Measurements from ENCODE around the gene OPRL1. TPM values are rescaled to one million over a fixed set of nuclear protein-coding genes. Genes with fewer than 3 reads are reported as not detected.

OPRL1 gene
- total RNA-seq, 1 donor from 2014 or later: 1.1 TPM

DNA sequence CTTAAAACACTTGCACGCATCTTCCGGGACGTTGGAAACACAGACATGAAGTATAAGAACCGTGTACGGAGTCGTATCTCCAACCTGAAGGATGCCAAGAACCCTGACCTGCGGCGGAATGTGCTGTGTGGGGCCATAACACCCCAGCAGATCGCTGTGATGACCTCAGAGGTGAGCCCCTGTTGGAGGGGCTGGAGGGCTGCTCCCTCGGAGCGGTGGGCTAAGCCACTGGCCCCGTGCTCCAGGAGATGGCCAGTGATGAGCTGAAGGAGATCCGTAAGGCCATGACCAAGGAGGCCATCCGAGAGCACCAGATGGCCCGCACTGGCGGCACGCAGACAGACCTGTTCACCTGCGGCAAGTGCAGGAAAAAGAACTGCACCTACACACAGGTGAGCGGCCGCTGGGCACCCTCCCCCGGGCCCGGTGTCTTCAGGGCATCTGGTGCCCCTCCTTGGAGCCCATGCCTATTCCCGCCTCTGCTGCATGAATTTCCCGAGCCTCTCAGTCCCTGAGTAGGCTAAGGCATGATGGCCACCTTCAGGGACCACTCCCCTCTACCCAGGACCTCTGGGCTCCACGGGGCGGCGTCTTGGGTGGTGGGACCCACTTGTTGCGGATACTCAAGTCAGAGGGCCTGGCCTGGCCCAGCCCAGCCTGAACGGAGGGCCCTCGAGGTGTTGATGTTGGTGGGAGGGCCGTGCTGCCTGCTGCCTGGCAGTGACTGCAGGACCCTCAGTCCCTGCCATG lies 9.5 kb upstream of the OPRL1 start:
- DNase-seq (ENCODE audit: low read depth): no peak

DNA sequence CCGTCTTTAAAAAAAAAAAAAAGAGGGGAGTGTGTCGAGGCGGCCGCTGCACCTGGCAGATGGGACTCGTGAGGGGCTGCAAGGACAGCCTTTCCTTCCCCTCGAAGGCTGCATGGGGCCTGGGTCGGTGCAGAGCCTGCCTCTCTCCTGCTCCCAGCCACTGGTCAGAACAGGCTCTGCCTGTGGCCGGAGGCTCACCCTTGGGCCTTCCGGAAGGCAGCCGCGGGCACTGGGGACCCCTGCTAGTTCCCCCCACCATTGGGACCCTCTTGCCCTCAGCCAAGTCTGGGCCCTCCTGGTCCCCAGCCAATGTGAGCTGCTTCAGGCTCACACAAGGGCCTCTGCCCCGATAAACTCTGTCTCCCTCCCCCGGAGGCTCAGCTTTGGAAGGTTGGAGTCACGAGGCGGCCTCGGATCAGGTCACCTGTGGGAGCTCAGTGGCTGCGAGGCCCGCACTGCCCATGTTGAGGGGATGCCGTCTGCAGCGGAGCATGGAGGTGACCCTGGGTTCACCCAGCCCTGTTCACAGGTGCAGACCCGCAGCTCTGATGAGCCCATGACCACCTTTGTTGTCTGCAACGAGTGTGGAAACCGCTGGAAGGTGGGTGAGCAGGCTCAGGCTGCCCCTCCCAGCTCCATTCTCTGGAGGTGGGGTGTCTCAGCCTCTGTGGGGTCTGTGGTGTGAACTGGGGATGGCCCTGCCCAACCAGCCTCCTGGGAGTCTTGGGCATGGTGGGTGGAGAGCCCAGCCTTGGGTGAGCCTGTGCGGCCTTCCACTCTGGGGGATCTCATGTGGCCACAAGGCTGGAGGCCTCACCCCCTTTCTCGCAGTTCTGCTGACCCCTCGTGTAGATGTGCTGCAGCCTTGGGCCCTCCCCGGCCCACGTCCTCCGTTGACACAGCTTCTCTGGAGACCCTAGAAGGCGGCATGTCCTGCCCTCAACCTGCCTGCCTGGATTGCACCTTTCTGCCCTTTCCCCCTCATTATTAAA lies 8.2 kb upstream of the OPRL1 start:
- no peak for DNase-seq (ENCODE audit: low read depth)

DNA sequence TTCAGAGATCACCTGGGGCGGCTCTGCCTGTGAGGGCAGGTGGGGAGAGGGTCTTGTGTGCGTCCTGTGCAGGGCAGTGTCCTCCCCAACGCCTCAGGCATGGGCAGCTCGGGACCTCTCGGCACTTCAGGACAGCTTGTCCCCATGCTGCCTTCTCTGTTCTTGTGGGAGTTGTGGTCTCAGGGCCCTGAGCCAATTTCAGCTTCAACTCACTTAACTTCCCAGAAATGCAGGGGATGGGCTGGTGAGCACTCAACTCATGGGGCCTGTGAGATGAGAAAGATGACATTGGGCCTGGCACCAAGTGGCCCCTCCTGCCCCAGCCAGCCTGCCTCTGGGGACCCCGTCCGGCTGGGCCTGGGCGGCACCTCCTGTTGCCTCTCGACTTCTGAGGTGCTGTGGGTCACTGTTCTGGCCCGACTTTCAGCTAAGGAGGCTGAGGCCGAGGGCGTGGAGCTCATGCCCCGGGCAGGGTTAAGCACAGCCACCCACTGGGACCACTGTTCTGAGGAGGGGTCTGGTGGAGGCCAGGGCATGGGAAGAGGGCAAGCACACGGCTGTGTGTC lies 7.3 kb upstream of the OPRL1 start:
- no peak for DNase-seq (ENCODE audit: low read depth)

DNA sequence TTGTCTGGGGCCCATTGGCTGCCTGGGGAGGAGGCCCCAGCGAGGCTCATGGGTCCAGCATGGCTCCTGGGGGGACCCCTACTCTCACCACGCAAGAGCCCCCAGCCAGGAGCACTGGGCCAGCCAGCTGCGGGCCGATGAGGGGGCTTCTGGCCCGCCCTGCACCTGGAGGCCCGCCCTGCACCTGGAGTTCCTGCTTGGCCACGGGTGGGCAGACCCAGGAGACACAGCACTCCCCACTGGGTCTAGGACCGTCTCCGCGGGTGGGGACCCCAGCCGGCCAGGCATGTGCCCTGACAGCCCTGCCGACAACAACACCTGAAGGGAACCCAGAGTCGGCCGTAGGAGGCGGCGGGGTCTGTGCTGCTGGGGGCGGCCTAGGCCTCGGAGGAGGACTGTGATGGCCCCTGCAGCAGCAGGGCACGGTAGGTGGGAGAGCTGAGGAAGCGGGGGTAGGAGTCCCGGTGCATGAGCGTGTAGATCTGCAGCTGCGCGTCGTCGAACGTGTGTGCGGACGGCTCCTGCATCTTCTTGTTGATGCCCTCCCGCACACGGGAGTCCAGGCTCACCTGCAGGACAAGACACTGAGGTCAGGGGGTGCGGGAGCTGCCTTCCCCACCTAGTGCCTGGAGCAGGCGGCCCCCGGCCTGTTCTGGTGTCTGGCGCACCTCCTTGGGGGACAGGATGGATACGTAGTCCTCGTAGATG lies 6.3 kb upstream of the OPRL1 start:
- DNase-seq (ENCODE audit: low read depth): no peak

DNA sequence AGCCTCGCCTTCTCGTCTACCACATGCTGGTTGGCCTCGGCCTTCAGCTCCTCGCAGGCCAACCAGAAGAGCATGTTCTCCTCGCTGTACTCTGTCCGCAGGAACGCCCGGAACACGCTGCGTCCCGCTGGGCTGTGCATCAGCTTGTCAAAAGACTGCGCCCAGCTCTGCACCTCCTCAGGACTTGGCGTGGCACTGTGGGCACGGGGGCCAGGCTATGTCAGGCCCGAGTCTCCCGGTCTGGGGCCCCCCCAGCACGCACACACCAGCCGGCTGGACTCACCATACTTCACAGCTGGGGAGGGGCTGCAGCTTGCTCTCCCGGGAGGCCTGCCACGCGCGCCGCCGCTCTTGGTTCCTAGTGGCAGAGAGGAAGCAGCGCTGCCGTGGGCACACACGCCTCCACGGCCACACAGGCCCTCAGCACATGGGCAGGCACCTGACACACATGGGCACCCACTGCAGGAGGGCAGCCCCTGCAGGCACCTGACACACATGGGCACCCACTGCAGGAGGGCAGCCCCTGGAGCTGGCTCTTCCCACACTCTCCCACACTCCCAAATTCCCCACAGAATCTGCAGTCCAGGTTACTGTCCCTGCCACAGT lies 5.6 kb upstream of the OPRL1 start:
- DNase-seq (ENCODE audit: low read depth): no peak

DNA sequence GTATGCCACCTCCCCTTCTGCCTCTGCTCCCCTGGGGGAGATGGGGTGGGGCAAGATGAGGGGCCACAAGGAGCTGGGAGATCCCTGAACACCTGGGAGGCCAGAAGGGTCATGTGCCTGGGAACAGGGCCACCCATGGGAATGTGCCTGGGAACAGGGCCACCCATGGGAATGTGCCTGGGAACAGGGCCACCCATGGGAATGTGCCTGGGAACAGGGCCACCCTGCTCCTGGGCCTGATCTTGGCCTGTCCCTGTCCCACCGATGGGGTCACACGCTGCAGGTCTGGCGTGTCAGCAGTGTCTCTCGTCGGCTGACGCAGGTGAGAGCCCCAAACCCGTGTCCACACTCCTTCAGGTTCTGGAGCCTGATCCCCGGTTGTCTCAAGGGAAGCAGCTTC lies 4.9 kb upstream of the OPRL1 start:
- no peak for DNase-seq (ENCODE audit: low read depth)

DNA sequence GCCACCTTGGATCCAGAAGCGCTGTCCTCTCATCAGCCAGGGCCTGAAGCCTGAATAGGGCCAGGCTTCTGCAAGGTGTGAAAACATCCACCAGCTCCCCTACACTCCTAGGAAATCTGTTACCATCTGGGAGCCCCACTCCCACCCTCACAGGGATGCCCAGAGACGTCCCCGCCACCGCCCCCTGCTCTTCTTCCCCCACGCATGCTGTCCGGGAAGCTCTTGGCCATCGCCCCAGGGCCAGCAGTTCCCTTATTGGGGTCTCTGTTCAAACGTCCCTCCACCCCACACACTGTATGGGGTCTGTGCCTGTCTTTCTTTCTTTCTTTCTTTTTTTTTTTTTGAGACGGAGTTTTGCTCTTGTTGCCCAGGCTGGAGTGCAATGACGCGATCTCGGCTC lies 4.3 kb upstream of the OPRL1 start:
- no peak for DNase-seq (ENCODE audit: low read depth)

DNA sequence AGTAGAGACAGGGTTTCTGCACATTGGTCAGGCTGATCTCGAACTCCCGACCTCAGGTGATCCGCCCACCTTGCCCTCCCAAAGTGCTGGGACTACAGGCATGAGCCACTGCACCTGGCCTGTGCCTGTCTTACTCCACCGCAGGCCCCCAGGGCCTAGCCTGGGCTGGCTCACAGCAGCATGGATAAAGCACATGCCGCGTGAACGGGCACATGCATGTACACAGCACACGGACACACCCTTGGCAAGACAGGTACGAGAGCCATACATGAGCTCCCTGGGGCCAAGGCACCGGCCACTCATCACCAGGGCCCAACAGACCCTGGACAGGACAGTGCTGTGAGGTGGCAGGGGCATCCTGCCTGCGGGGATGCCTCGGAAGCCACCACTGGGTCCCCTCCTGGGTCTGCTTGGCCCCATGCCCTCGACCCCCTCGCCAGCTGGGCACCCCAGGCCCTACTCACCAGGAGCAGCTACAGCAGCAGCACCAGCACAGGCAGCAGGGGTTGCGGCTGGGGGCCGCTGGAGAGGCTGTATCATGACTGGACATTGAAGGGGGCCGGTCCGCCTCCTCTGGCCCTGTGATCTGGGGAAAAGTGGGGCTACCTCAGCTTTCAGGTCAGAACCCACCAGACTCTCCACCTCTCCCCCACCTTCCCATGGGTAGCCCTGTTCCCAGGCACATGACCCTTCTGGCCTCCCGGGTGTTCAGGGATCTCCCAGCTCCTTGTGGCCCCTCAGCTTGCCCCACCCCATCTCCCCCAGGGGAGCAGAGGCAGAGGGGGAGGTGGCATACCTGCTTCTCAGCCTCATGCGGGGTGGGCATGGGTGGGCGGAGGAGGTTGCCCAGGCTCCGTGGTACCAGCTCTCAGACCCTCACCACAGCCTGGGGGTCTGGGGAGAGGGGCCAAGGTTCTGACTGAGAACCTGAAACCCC lies 3.6 kb upstream of the OPRL1 start:
- no peak for DNase-seq (ENCODE audit: low read depth)

DNA sequence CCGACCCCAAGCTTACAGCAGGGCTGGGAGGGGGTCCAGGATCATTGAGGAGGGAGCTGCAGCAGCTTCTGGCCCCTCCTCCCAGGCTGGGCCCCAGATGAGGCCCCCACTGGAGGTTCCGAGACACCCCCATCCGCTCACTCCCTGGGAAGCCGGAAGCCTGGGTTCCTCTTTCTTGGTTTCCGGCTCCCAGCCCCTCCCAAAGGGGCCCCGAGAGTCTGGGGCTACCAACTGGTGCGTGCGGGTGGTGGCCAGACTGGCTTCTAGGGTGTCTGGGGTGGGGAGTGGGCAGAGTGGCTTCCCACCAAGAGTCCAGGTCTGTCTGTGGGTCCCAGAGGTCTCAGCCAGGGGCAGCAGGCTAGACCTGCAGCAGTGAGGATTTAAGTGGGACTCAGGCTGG lies 2.8 kb upstream of the OPRL1 start:
- DNase-seq (ENCODE audit: low read depth): no peak

DNA sequence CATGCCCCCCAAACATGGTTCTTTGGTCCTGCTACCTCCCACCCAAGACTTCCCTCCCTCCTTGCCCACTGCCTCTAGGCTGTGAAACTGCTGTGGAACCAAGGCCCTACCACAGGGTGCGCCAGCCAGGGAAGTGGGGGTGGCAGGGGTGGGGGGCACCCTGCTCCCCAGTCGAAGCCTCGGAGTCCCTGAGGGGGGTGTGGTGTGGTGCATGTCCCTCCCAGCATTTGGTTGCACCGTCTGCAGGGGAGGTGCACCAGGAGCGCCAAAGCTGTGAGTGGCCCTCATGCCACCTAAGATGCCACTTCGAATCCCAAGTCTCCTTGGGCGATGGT lies 2.4 kb upstream of the OPRL1 start:
- no peak for DNase-seq (ENCODE audit: low read depth)

DNA sequence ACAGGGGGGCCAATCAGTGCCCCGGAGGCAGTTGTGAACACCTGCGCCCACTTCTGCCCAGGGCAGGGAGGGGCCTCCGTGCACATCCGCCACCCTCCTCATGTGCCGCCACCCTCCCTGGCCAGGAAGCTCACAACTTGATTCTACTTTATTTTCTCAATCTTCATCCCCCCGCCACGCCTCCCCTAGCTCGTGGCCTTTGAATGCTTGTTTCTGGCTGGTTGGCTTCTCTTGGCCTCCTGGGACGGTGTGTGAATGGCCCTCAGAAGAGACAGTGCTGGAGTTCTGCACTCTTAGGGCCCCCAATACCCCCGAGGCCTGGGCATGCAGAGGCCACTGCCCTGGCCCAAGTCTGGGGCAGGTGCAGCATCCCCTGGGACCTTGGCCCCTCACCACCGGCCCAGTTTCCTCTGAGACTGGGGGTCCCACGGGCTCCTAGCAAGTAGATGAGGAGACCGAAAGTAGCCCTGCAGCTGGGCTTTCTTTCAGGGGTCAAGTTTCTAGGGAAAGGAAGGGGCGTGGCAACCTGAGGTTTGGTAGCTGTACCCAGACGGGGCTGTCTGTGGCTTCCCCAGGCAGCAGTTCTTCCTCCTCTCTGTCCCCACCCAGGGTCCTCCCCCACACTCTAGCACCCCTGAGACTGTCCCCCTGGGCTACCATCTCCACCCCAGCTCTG lies 1.9 kb upstream of the OPRL1 start:
- DNase-seq (ENCODE audit: low read depth): peak; percentile 34

DNA sequence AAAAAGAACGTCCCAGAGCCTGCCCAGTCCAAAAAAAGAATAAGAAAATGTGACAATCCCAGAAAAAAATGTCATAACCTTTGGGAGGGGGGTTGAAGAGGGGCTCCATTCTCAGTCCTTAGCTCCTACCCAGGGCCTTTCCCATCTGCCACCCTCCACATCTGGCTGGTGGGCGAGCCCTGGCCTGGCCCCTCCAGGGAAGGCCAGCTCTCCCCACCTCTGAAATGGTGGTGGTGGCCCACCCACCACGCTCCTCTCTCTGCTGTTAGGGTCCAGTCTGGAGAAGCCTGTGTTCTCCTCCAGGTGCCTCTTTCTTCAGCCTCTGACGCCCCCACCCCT lies 979 bp upstream of the OPRL1 start:
- no peak for DNase-seq (ENCODE audit: low read depth)

DNA sequence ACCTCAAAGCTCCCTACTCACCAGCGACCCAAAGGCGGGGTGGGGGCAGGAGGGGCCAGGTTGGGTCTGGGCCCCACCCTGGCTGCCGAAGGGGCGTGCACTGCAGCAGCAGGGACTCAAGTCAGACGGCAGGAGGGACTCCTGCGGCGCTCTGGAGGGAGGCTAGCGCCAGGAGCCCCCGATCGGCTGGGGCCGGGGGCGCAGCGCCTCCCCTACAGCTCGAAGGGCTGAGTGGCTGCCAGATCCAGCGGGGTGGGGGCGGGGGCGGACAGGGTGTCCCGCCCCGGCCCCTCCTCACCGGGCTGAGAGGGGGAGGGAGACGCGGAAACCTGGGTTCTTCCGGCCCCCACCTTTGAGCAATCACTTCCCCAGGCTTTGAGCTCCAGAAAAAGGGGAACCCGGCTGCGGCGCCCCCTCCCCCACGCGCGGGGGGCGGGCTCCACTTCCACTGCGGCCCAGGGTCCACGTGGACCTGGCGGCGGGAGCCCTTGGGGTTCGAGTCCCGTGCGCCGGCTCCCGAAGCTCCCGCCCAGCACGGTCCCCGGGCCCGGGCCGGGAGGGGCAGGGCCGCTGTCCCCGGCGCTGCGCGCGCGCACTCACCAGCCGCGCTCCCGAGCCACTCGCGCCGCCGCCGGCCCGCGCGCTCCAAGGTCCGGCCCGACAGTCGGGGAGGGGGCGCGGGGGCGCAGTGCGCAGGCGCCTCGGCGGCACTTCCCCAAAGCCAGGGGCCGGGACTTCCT lies 439 bp upstream of the OPRL1 start, which contains the start of gene RGS19:
TSS of gene RGS19 (minus strand) at position 246 of the 740 bp plus-strand sequence. CDS start 2,632 bp downstream, outside the sequence.
- peak; percentile 67 for DNase-seq (ENCODE audit: low read depth)

DNA sequence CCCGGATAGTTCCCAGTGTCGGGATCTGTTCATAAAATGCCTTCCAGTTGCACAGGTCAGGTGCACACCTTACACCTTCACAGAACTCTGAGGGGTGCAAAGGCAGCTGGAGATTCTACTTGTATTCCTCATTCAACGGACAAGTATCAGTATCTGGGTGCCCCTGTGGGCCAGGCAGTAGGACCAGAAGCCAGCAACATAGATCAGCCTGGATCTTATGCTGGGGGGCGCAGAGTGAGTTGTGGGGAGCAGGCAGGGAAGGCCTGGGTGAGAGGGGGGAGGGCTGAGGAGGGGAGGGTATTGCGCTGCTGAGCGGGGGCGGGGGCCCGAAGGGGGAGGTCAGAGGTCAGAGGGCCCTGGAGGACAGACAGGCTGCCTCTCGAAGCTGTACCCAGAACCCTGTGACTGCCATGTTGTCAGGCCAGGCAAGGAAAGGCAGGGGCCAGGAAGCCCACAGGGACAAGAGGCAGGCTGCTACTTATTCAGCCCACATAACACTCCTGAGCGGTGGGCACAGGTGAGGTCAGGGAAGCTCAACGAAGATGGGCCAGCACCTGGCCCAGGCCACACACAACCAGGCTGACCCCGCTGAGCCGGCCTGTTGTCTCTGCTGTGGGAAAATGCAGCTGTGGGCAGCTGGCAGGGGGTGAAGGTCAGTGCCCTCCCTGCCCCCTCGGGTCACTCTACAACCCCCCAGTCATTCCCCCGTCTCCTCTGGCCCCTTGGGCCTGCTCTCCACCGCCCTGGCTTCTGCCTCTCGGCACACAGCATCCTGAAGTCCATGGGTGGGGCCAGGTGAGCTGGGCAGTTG lies 1.1 kb downstream of the OPRL1 start:
- no peak for DNase-seq (ENCODE audit: low read depth)

DNA sequence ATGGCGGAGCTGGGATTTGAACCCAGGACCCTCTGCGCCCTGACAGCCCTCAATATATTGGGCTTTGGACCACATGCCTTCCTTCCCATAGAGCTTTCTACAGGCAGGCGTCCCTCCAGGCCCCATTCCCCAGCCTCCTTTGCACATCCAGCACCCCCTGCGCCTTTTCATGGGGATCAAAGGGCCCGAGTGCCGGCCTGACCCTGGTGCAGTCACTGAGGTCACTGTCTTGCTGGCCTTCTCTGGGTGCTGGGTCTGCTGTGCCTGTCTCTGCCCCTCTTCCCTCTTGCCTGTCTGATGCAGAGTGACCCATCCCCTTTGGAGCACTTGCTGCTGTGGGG lies 1.7 kb downstream of the OPRL1 start:
- DNase-seq (ENCODE audit: low read depth): no peak

DNA sequence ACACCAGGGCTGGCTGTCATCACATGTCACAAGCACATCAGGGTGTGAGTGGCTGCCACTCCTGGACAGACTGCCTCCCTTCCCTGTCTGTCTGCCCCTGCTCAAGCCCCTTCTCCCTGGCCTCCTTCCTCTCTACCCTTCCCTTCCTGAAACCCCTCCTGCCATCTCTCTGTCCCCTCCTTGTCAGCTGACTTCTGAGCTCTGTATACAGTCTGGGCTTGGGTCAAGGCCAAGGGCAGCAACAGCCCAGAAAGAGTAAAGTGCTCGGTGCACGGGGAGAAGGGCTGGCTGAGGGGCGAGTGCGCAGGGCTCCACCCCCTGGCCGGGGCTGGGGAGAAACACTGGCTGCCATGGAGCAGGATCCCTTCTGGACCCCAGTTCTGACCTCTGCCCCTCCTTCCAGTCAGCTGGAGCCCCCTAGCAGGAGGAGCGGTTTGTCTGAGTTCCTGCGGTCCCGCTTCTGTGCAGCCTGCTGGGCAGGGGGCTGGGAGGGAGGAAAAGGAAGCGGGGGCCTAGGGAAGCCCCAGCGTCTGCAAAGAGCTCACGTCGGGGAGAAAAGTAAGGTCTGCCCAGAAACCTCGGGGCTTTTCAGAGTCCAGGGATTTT lies 2.3 kb downstream of the OPRL1 start:
- no peak for DNase-seq (ENCODE audit: low read depth)

DNA sequence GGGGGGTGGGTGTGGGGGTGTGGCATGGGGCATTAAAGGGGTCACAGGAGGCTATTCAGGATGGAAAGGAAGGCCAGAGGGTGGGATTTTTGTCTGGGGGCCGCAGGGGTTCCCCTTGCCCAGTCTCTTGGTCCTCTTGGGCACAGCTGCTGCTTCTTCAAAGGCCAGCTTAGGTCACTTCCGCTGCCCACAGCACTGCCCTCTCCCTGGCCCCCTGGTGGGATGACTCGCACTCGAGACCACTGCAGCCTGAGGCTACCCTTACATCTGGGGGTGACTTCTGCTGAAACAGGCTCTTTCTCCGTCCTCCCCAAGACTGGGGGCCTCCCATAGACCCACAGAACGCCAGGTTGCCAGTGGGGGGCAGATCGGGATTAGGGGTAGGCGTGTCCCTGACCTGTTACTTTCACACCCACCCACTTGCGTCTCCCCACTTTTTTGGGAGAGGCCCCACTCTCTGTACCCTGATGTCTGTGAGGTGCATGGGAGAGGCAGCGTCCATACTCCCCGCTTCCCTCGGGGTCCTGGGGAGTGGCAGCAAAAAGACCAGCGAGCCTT lies 3.0 kb downstream of the OPRL1 start:
- no peak for DNase-seq (ENCODE audit: low read depth)

Data from myocyte (in vitro differentiated cells).